ENCODE data around the gene KRI1. TPM values are rescaled to one million over a fixed set of nuclear protein-coding genes. Genes with fewer than 3 reads are reported as not detected.
A peak's percentile ranks its signal among the peaks of the same experiment; 100 is the strongest.
"Not testable (repeated sequence)": the region's sequence is repeated elsewhere in the genome, so short reads cannot be mapped to it uniquely, and the experiment has no call there.

The KRI1 gene
- total RNA-seq, 6 experiments from 2014 or later = 12.8 to 20.2 (median 17.5) TPM

DNA sequence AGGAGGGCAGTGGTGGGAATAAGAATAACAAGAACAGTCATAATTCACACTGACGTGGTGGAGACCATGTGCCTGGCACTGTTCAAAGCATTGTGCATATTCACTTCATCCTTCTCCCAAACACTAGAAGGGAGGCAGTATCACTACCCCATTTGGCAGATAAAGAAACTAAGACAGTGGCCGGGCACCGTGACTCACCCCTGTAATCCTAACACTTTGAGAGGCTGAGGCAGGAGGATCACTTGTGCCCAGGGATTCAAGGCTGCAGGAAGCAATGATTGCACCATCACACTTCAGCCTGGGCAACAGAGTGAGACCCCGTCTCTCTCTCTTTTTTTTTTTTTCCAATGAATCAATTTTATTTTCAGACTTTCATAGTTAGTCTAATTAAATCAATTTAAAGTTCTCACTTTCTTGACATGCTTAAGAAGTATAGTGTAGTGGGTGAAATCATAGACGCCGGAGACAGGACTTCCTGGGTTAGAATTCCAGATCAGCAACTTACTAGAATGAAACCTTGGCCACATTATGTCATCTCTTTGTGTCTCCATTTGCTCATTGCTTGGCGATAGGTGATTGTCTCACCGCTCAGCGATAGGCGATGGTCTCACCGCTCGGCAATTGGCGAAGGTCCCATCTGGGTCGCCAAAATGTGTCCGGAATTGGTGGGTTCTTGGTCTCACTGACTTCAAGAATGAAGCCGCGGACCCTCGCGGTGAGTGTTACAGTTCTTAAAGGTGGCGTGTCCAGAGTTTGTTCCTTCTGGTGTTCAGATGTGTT is 27.4 kb downstream of the KRI1 start:
- no peak for TF ChIP-seq CTCF (IDR thresholded peaks at IDR 0.05)
- Mint-ChIP-seq H3K27ac (no peak overlapping the region), H3K36me3 (ENCODE audit: low read depth) (no peaks in the 10 kb centered on the region), H3K4me1 (ENCODE audit: low read depth) (peaks cover 8% of the 10 kb centered on the region), H3K27me3 (ENCODE audit: insufficient read depth) (peaks cover 10% of the 10 kb centered on the region), H3K4me3 (no peak overlapping the region), H3K9me3 (no peaks in the 10 kb centered on the region)
- DNase-seq = no peak

GRCh38 chr19:10537668-10538067 is 28.1 kb downstream of the KRI1 start:
- H3K4me1 Mint-ChIP-seq (ENCODE audit: low read depth) = peaks cover 11% of the 10 kb centered on the region
- H3K36me3 Mint-ChIP-seq (ENCODE audit: low read depth) = no peaks in the 10 kb centered on the region
- no peak overlapping the region for H3K4me3 Mint-ChIP-seq
- H3K27ac Mint-ChIP-seq = no peak overlapping the region
- H3K27me3 Mint-ChIP-seq (ENCODE audit: insufficient read depth) = peaks cover 10% of the 10 kb centered on the region
- H3K9me3 Mint-ChIP-seq = no peaks in the 10 kb centered on the region
- no peak for DNase-seq
- no peak for TF ChIP-seq CTCF (IDR thresholded peaks at IDR 0.05)

DNA sequence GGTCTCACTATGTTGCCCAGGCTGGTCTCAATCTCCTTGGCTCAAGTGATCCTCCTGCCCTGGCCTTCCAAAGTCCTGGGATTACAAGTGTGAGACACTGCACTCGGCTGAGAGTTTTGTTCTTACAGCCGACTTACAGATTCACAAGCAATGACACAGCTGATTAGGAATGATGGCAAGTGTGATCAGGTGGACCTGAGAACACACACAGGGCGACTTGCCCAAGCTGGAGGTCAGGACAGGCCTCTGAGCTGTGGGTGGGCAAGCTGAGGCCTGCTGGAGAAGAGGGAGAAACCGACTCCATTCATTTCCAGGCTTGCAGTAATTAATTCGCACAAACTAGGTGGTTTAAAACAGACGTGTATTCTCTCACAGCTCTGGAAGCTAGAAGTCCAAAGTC is 30.2 kb downstream of the KRI1 start:
- H3K36me3 Mint-ChIP-seq (ENCODE audit: low read depth) = 0 out of 2 replicates have a peak, but pooled peaks cover 6% of the 10 kb centered on the region
- DNase-seq = no peak
- no peak overlapping the region for H3K4me3 Mint-ChIP-seq
- peaks cover 17% of the 10 kb centered on the region for H3K4me1 Mint-ChIP-seq (ENCODE audit: low read depth)
- no peak overlapping the region; the same call in 1 of the 2 replicates for H3K27ac Mint-ChIP-seq
- peaks cover 10% of the 10 kb centered on the region for H3K27me3 Mint-ChIP-seq (ENCODE audit: insufficient read depth)
- no peak for TF ChIP-seq CTCF (IDR thresholded peaks at IDR 0.05)
- H3K9me3 Mint-ChIP-seq = no peaks in the 10 kb centered on the region

DNA sequence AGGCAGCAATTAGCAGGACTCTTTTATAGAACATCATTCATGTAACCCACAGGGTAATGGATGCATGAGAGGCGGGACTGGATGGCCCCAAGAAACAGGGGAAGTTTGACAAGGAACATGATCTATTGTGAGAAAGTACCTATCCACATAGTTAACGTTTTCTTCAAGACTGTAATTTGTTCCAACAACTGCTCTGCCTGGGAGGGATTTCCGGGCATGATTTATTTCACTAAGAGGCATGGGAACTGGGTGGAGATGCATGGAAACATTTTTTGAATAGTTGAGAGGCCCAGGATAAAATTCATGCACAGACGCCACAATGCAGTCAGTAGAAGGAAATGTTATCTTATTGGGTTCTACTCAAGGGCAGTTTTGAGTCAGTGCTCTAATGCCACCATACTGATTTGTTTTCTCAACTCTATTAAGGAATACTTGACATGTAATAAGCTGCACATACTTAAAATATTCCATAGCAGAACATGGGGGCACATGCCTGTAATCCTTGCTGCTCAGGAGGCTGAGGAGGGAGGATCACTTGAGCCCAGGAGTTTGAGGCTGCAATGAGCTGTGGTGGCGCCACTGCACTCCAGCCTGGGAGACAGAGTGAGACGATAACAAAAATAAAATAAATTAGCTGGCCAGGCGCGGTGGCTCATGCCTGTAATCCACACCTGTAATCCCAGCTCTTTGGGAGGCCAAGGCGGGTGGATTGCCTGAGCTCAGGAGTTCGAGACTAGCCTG is 32.0 kb downstream of the KRI1 start:
- peaks cover 17% of the 10 kb centered on the region for H3K4me1 Mint-ChIP-seq (ENCODE audit: low read depth)
- DNase-seq = peak; percentile 93
- H3K36me3 Mint-ChIP-seq (ENCODE audit: low read depth) = 0 out of 2 replicates have a peak, but pooled peaks cover 6% of the 10 kb centered on the region
- peak overlapping the region; percentile 90 for H3K27ac Mint-ChIP-seq
- H3K27me3 Mint-ChIP-seq (ENCODE audit: insufficient read depth) = peaks cover 7% of the 10 kb centered on the region
- H3K9me3 Mint-ChIP-seq = no peaks in the 10 kb centered on the region
- H3K4me3 Mint-ChIP-seq = peak overlapping the region; percentile 22; the same call in 1 of the 2 replicates
- peak; percentile 22; the same call in 1 of the 2 replicates for TF ChIP-seq CTCF (IDR thresholded peaks at IDR 0.05)

DNA sequence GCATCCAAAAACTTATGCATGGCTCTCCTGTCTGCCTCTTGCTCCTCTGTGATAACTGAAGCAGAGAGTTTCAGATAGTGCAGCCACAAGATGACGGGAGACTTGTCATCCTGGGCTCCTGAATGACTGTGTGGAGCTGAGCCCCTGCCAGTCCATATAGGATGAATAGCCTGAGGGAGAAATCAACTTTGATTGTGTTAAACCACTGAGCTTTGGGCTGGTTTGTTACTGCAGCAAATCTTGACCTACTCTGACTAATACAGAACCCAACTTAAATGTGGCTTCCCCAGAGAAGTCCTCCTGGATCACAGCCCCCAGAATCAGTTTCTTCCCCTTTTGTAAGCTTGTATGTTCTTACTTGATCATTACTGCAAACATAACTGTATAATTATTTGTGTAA is 33.4 kb downstream of the KRI1 start:
- Mint-ChIP-seq H3K27ac (peak overlapping the region; percentile 49), H3K36me3 (ENCODE audit: low read depth) (0 out of 2 replicates have a peak, but pooled peaks cover 6% of the 10 kb centered on the region), H3K27me3 (ENCODE audit: insufficient read depth) (peaks cover 7% of the 10 kb centered on the region), H3K4me3 (no peak overlapping the region), H3K4me1 (ENCODE audit: low read depth) (peaks cover 17% of the 10 kb centered on the region), H3K9me3 (no peaks in the 10 kb centered on the region)
- no peak for TF ChIP-seq CTCF (IDR thresholded peaks at IDR 0.05)
- DNase-seq = no peak

- H3K36me3 Mint-ChIP-seq (ENCODE audit: low read depth); H3K9me3 Mint-ChIP-seq; DNase-seq; H3K27me3 Mint-ChIP-seq (ENCODE audit: insufficient read depth); H3K27ac Mint-ChIP-seq; H3K4me3 Mint-ChIP-seq; H3K4me1 Mint-ChIP-seq (ENCODE audit: low read depth): not testable (repeated sequence)
Measured at GRCh38 chr19:10526887-10527286, 38.9 kb downstream of the KRI1 start.
